IPS-15b (cell line): ENCODE results near the gene SGTA.

Source experiments
- H3K27me3 ChIP-seq: one replicate; pipeline ENCODE4 v1.6.1; 2013; ENCODE audit warnings: low read length; ENCODE audit not compliant: control insufficient read depth, insufficient read depth
- H3K36me3 ChIP-seq: one replicate; pipeline ENCODE4 v1.6.1; 2013; ENCODE audit warnings: low read length; ENCODE audit not compliant: control insufficient read depth, insufficient read depth
- H3K4me1 ChIP-seq: one replicate; pipeline ENCODE4 v1.6.1; 2013; ENCODE audit warnings: mild to moderate bottlenecking, low read length; ENCODE audit not compliant: control insufficient read depth, insufficient read depth
- H3K4me3 ChIP-seq: one replicate; pipeline ENCODE4 v1.5.1; 2013; ENCODE audit warnings: low read depth, low read length
- H3K9ac ChIP-seq: one replicate; pipeline ENCODE4 v1.6.1; 2013; ENCODE audit warnings: low read depth, mild to moderate bottlenecking, low read length
- H3K9me3 ChIP-seq: one replicate; pipeline ENCODE4 v1.6.1; 2013; ENCODE audit warnings: mild to moderate bottlenecking, low read length; ENCODE audit not compliant: control insufficient read depth, insufficient read depth

Gene SGTA

DNA sequence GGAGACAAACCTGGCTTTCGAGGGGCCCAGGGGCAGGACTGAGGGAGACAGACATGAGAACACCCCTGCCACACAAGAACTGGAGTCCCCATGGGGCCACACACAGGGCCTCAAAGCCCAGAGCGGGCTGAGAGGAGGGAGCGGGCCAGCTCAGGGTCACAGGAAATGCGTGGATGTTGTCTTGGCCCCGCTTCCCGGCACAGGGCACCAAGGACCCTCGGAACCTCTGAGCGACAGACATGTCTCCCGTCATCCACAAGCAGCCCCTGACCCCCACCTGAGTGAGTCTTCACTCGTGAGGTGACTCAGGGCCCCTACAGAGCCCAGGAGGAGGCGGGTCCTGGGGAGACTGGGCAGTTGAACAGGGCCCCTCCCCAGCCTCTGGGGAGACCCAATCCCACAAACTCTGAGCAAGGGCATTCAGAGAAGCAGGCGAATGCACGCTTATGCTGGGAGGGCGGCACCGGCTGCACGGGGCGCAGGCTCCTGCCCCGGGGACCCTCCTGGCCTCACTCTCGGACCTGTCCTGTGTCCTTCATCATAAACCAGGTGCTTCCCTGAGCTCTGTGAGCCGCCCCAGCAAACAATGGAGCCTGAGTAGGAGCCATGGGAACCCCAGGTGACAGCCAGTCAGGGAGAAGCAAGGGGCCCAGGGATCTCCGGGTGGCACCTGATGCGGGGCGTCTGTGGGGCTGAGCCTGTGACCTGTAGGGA lies 20.1 kb downstream of the SGTA start:
- H3K27me3 ChIP-seq: no peaks in the 10 kb centered on the region
- peaks cover 64% of the 10 kb centered on the region for H3K36me3 ChIP-seq
- H3K4me3 ChIP-seq: no peak overlapping the region
- H3K9ac ChIP-seq: no peak overlapping the region
- no peaks in the 10 kb centered on the region for H3K9me3 ChIP-seq
- no peaks in the 10 kb centered on the region for H3K4me1 ChIP-seq

DNA sequence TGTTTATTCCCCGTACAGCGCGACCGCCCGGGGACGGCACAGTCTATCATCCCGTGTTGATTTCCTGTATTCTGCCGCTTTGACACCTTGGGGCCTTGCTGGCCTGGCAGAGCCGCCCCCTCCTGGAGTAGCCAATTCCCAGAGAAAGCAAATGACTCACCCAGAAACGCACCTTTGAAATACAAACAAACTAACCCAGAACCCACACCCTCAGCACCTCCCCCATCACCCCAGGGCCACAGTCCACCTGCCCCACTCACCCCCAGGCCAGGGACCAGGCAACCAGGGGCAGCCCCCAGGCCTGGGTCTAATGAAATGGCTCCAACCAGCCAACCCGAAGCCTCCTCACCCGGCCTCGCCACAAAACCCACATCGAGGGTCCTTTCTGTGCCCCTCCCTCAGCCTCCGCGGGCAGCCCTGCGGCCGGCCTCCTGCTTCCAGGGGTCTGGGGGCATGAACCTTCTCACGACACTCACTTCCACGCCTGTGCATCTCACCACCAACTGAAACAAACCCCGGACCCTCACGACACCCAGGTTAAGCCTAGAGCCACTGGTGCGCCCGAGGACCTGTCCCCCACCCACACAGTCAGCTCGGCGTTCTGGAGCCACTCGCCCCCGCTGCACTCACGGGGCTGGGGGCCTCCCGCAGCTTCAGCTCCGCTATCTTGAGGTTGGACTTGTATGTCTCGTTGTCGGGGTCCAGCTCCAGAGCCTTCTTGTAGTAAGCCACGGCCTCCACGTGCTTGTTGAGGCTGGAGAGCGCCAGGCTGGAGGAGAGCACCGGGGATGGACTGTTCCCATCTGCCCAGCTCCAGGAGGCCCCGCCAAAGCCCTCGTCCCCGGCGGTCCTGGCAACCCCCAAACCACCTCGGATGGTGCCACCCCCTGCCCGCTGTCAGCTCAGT lies 20.9 kb downstream of the SGTA start:
- Histone ChIP-seq H3K9me3 (no peaks in the 10 kb centered on the region), H3K27me3 (no peaks in the 10 kb centered on the region), H3K9ac (no peak overlapping the region), H3K36me3 (peaks cover 66% of the 10 kb centered on the region), H3K4me1 (no peaks in the 10 kb centered on the region), H3K4me3 (no peak overlapping the region)

DNA sequence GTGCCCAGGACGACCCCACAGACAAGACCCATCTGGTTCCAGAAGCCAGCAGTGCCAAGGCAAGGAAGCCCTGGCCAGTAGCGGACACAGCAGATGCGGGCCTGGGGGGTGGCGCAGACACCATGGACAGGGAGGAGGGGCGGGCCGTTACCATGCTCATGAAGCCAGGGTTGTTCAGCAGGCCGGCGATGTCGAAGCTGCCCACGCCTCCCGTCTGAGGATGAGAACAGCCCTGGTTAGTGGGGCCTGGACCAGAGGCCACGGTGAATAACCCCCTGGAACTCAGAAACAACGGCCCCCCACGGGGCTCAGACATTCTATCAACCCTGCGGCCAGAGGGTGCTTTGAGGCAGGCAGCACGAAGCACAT lies 21.8 kb downstream of the SGTA start:
- Histone ChIP-seq H3K4me3 (no peak overlapping the region), H3K9me3 (no peaks in the 10 kb centered on the region), H3K9ac (no peak overlapping the region), H3K27me3 (no peaks in the 10 kb centered on the region), H3K36me3 (peaks cover 65% of the 10 kb centered on the region), H3K4me1 (no peaks in the 10 kb centered on the region)

GRCh38 chr19:2759965-2760364 lies 23.1 kb downstream of the SGTA start:
- Histone ChIP-seq H3K9me3 (no peaks in the 10 kb centered on the region), H3K4me1 (no peaks in the 10 kb centered on the region), H3K36me3 (peaks cover 64% of the 10 kb centered on the region), H3K9ac (no peak overlapping the region), H3K4me3 (no peak overlapping the region), H3K27me3 (no peaks in the 10 kb centered on the region)

DNA sequence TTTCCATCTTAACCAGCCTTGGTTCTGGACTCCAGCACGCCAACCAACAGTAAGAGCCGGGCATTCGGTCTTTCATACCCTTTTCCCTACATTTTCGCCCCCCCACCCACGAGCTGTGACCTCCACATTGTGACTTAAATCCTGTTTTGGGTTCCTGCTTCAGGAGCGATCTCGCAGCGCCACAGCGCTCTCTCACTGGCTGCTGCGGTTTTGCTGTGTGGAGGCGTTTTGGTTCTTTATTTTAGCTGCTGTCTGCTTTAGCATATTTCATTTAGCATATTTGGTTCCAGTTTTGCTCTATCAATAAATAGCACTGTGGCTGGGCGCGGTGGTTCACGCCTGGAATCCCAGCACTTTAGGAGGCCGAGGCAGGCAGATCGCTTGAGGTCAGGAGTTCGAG lies 23.7 kb downstream of the SGTA start:
- no peaks in the 10 kb centered on the region for H3K27me3 ChIP-seq
- H3K4me3 ChIP-seq: no peak overlapping the region
- H3K9me3 ChIP-seq: no peaks in the 10 kb centered on the region
- H3K9ac ChIP-seq: no peak overlapping the region
- H3K36me3 ChIP-seq: peaks cover 67% of the 10 kb centered on the region
- H3K4me1 ChIP-seq: no peaks in the 10 kb centered on the region

GRCh38 chr19:2758601-2759313 lies 24.3 kb downstream of the SGTA start:
- H3K4me3 ChIP-seq: no peak overlapping the region
- no peaks in the 10 kb centered on the region for H3K9me3 ChIP-seq
- no peak overlapping the region for H3K9ac ChIP-seq
- H3K4me1 ChIP-seq: no peaks in the 10 kb centered on the region
- no peaks in the 10 kb centered on the region for H3K27me3 ChIP-seq
- H3K36me3 ChIP-seq: peaks cover 68% of the 10 kb centered on the region

GRCh38 chr19:2756921-2757881 lies 25.9 kb downstream of the SGTA start:
- Histone ChIP-seq H3K36me3 (peaks cover 63% of the 10 kb centered on the region), H3K9ac (no peak overlapping the region), H3K27me3 (no peaks in the 10 kb centered on the region), H3K4me3 (no peak overlapping the region), H3K4me1 (no peaks in the 10 kb centered on the region), H3K9me3 (no peaks in the 10 kb centered on the region)

- H3K27me3 ChIP-seq: no peaks in the 10 kb centered on the region
- no peak overlapping the region for H3K4me3 ChIP-seq
- no peaks in the 10 kb centered on the region for H3K4me1 ChIP-seq
- H3K9ac ChIP-seq: no peak overlapping the region
- H3K9me3 ChIP-seq: no peaks in the 10 kb centered on the region
- H3K36me3 ChIP-seq: peaks cover 58% of the 10 kb centered on the region
Measured at GRCh38 chr19:2756477-2756876, 26.6 kb downstream of the SGTA start.

DNA sequence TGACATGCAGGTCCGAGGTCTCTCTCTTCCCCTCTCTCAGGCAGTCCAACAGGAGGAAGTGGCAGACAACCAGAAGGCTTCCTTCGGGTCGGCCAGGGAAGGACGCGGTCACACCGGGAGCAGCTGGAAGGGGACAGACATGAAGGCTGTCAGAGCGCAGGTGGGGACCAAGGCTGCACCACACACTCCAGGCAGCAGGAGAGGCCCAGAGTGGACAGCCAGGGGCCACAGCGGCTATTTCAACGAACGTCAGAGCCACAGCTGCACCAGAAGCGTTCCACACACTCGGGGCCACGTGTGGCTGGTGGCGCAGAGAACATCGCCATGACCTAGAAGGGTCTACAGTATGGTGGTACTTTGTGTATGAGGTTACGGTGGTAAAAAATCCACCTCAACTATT lies 27.3 kb downstream of the SGTA start:
- Histone ChIP-seq H3K4me3 (no peak overlapping the region), H3K27me3 (no peaks in the 10 kb centered on the region), H3K4me1 (no peaks in the 10 kb centered on the region), H3K9ac (no peak overlapping the region), H3K9me3 (no peaks in the 10 kb centered on the region), H3K36me3 (peaks cover 52% of the 10 kb centered on the region)

GRCh38 chr19:2755448-2755705 lies 27.7 kb downstream of the SGTA start:
- no peak overlapping the region for H3K9ac ChIP-seq
- H3K4me3 ChIP-seq: no peak overlapping the region
- no peaks in the 10 kb centered on the region for H3K27me3 ChIP-seq
- H3K36me3 ChIP-seq: peaks cover 48% of the 10 kb centered on the region
- H3K9me3 ChIP-seq: no peaks in the 10 kb centered on the region
- H3K4me1 ChIP-seq: no peaks in the 10 kb centered on the region
